GM10847 (cell line): ENCODE data around the gene MOB3A.

ENCODE experiments used
- POLR2A ChIP-seq: IDR thresholded peaks from 2 replicates; pipeline ENCODE4 v1.6.1; 2011; ENCODE audit not compliant: insufficient read length; ENCODE audit errors: extremely low read depth

Gene MOB3A

DNA sequence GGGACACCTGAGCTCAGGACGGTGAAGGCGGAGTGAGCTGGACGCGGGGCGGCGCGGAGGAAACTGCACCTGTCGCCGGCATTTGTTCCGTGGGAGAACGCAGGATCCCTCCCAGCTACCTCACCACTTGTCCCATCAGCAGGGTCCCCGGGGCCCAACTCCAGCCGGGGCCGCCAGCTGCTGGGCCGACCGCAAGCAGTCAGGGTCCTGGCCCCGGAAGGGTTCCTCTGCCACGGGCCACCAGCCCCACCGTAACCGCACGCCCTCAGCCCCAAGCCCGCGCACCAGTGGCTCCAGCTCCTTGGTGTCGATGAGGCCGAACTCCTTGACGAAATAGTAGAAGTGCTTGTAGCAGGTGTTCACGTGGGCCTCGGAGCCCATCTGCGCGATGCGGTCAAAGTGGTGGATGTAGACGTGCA is 19.6 kb downstream of the MOB3A start:
- TF ChIP-seq POLR2A = no peak

GRCh38 chr19:2072757-2073551 is 23.2 kb downstream of the MOB3A start:
- TF ChIP-seq POLR2A = no peak

GRCh38 chr19:2070986-2071673 is 25.0 kb downstream of the MOB3A start:
- TF ChIP-seq POLR2A = no peak

DNA sequence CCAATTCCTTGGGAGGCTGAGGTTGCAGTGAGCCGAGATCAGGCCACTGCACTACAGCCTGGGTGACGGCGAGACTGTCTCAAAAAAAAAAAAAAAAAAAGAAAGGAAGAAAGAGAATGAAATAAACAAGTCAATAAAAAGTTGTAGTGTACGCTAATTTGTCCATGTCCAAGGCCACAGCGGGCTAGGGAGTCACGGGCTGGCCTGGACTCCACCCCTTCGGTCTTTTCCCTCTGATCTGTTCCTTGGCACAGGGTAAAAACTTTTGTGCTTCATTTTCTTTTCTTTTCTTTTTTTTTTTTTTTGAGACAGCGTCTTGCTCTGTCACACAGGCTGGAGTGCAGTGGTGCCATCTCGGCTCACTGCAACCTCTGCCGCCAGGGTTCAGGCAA is 25.7 kb downstream of the MOB3A start:
- no peak for TF ChIP-seq POLR2A

- no peak for TF ChIP-seq POLR2A
These were observed 31.2 kb downstream of the MOB3A start for GRCh38 chr19:2064788-2065524.

DNA sequence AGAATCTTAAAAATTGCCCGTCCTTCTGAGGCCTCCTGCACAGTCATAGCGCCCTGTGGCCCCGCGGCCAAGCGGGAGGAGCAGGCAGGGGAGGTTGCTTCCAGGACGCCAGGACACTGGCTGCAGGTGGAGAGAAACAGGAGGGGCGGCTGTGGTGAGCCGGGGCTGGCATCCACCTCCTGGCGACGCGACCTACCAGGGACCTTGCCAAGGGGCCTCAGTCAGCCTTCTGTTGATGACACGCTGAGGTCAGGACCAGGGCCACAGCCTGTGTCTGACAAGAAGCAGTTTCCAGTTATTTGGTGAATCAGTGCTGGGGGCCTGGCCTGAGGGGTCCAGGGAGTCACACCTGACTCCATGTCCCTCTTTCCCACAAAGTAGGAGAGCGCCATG is 31.7 kb downstream of the MOB3A start:
- TF ChIP-seq POLR2A = no peak

GRCh38 chr19:2063824-2064223 is 32.3 kb downstream of the MOB3A start:
- no peak for TF ChIP-seq POLR2A

DNA sequence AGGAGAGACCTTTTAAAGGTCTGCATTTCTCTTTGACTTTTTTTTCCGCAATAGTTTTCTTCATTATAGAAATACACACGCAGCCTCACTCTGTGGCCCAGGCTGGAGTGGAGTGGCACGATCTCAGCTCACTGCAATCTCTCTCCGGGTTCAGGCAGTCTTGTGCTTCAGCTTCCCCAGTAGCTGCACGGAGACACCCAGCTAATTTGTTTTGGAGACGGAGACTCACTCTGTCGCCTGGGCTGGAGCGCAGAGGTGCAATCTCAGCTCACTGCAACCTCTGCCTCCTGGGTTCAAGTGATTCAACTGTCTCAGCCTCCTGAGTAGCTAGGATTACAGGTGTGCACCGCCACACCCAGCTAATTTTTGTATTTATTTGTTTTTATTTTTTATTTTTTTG is 33.4 kb downstream of the MOB3A start:
- TF ChIP-seq POLR2A = no peak

- no peak for TF ChIP-seq POLR2A
These were observed 33.8 kb downstream of the MOB3A start for GRCh38 chr19:2062389-2062729.

DNA sequence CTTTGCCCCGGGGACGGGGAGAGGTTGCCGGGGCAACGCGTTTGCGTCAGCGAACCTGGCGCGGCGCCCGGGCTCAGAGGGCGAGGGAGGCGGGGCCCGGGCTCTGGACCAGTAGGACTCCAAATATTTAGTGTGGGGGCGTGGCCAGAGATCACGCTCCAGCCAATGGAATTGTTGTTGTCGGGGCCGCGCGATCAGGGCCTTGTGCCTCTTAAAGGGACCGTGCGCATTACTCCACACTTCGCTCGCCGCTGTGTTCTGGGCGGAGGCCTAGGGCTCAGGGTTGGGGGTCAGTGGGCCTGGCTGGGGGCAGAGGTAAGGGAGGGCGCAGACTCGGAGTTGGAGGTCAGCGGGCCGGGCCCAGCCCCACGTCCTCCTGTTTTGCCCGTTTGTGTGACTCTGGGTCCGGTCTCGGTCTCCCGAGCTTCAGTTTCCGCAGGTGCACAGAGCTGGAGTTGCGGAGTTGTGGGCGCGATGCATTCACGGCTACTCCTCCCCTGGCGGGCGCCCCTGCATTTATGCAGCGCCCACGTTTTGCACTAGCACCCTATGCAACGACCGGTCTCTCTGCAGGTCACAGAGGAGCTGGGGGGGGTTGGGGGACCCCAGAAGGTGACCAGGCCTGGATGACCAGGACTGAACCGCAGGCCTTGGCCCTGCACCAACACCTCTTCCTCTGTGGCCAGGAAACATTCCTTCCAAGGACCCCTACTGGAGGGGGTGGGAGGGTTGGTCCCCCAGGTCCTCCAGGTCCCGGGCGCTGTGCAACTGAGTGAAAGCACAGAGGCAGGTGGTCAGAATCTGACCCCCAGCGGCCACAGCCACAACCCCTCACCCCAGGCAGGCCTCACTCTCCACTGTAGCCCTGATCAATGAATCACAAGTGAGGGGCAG is 34.4 kb downstream of the MOB3A start:
- TF ChIP-seq POLR2A = peak; percentile 61

DNA sequence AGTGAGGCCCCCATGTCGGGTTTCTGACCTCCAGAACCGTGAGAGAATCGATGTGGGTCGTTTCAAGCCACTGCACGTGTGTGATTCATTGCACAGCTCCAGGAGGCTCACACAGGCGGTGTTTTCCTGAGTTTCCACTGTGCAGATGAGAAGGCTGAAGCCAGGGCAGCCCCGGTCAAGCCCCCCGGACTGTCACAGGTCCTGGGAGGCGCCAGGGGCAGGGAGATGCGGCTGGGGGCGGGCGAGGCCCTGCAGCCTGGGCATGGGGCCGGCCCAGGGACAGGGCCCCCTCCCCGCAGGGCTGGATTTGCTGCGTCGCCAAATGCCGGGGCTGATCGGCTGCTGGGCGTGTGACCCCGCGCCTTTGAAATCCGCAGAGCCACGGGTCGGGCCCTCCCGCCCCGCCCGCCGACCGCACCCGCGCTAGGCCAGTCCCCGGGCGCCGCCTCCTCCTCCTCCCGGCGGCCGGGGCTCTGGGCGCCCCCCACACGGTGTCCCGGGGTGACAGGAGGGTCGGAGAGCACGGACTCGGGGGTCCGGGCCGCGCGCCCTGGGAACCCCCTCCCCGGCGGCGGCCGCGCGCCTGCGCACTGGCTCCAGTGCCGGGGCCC is 35.1 kb downstream of the MOB3A start:
- no peak for TF ChIP-seq POLR2A

- no peak for TF ChIP-seq POLR2A
These were observed 36.5 kb downstream of the MOB3A start for GRCh38 chr19:2059422-2060201.

GRCh38 chr19:2058570-2059421 is 37.3 kb downstream of the MOB3A start:
- no peak for TF ChIP-seq POLR2A
